ENCODE results near the gene ZNF341. TPM values are rescaled to one million over a fixed set of nuclear protein-coding genes. Genes with fewer than 3 reads are reported as not detected.

Gene ZNF341
- total and polyA plus RNA-seq, 8 donors: 3.4 to 5.2 (median 4.2) TPM

GRCh38 chr20:33781133-33781532 lies 49.3 kb downstream of the ZNF341 start:
- H3K9me3 ChIP-seq: no peaks in the 10 kb centered on the region
- no peak for TF ChIP-seq CTCF (IDR thresholded peaks at IDR 0.05)
- peaks cover 0 to 12% of the 10 kb centered on the region in 2 donors for H3K36me3 ChIP-seq
- intact Hi-C loops (cut with DNase I): no loop called here
- peak; percentile 33 for ATAC-seq
- no peaks in the 10 kb centered on the region for H3K27me3 ChIP-seq
- no peak overlapping the region for H3K27ac ChIP-seq
- DNase-seq: no peak
- H3K4me3 ChIP-seq: no peak overlapping the region
- peaks cover 0 to 14% of the 10 kb centered on the region in 2 donors for H3K4me1 ChIP-seq

- Histone ChIP-seq H3K36me3 (peaks cover 0 to 12% of the 10 kb centered on the region in 2 donors), H3K4me3 (no peak overlapping the region), H3K4me1 (peaks cover 0 to 22% of the 10 kb centered on the region in 2 donors), H3K9me3 (no peaks in the 10 kb centered on the region), H3K27me3 (no peaks in the 10 kb centered on the region), H3K27ac (no peak overlapping the region)
- intact Hi-C loops (cut with DNase I): no loop called here
- ATAC-seq: no peak
- no peak for TF ChIP-seq CTCF (IDR thresholded peaks at IDR 0.05)
- no peak for DNase-seq
Observed at GRCh38 chr20:33781945-33782344, 50.1 kb downstream of the ZNF341 start.

GRCh38 chr20:33783256-33783655 lies 51.5 kb downstream of the ZNF341 start:
- Histone ChIP-seq H3K27me3 (no peaks in the 10 kb centered on the region), H3K36me3 (peaks cover 0 to 12% of the 10 kb centered on the region in 2 donors), H3K4me3 (no peak overlapping the region), H3K4me1 (peaks cover 0 to 30% of the 10 kb centered on the region in 2 donors), H3K9me3 (no peaks in the 10 kb centered on the region), H3K27ac (no peak overlapping the region)
- TF ChIP-seq CTCF (IDR thresholded peaks at IDR 0.05): no peak
- DNase-seq (no peak), ATAC-seq (no peak)
- intact Hi-C loops (cut with DNase I): no loop called here

GRCh38 chr20:33783818-33784217 lies 52.0 kb downstream of the ZNF341 start:
- Histone ChIP-seq H3K4me3 (no peak overlapping the region), H3K4me1 (peaks cover 2 to 32% of the 10 kb centered on the region in 2 donors), H3K27me3 (no peaks in the 10 kb centered on the region), H3K36me3 (peaks cover 0 to 12% of the 10 kb centered on the region in 2 donors), H3K9me3 (no peaks in the 10 kb centered on the region), H3K27ac (no peak overlapping the region)
- intact Hi-C loops (cut with DNase I): no loop called here
- no peak for DNase-seq
- no peak for ATAC-seq
- no peak for TF ChIP-seq CTCF (IDR thresholded peaks at IDR 0.05)

GRCh38 chr20:33784225-33784624 lies 52.4 kb downstream of the ZNF341 start:
- DNase-seq (no peak), ATAC-seq (no peak)
- Histone ChIP-seq H3K27me3 (no peaks in the 10 kb centered on the region), H3K9me3 (no peaks in the 10 kb centered on the region), H3K36me3 (peaks cover 0 to 12% of the 10 kb centered on the region in 2 donors), H3K4me1 (peaks cover 6 to 35% of the 10 kb centered on the region in 2 donors), H3K4me3 (no peak overlapping the region), H3K27ac (no peak overlapping the region)
- intact Hi-C loops (cut with DNase I): no loop called here
- no peak for TF ChIP-seq CTCF (IDR thresholded peaks at IDR 0.05)

All from left lung (tissue), 10 donors.